ENCODE results near the gene CHRM2.
"Not testable (repeated sequence)": the region's sequence is repeated elsewhere in the genome, so short reads cannot be mapped to it uniquely, and the experiment has no call there.

CHRM2 gene

DNA sequence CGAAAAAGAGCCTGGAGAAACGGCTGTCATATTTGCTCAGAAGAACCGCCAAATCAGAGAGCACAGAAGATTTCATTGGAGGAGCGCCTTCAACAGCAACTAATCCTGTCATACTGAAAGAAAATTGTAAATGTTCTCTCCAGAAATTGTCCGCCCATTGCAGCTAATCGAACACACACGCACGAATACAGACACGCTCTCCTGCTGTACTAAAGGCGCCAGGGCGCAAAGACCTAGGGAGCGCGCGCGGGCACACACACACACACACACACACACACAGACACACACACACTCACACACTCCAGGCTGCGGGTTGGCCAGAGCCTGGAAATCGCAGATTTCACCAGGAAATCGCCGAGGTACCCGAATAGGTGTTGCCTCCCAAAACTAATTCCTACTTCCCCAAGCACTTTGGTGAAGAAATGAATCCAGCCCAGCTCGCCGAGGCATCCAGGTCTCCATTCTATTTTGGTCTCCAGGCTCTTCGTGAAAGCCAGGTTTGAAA, at the start of gene CHRM2:
TSS of gene CHRM2 (plus strand) at position 157 of the 505 bp plus-strand sequence. CDS start 146,214 bp downstream, outside the sequence.
- DNase-seq = peak; percentile 31

DNA sequence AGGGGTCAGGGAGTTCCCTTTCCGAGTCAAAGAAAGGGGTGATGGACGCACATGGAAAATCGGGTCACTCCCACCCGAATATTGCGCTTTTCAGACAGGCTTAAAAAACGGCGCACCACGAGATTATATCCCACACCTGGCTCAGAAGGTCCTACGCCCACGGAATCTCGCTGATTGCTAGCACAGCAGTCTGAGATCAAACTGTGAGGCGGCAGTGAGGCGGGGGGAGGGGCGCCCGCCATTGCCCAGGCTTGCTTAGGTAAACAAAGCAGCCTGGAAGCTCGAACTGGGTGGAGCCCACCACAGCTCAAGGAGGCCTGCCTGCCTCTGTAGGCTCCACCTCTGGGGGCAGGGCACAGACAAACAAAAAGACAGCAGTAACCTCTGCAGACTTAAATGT, 37.1 kb upstream of the CHRM2 start:
- not testable (repeated sequence) for DNase-seq

GRCh38 chr7:136845899-136846465, 22.5 kb upstream of the CHRM2 start:
- DNase-seq = no peak

GRCh38 chr7:136847858-136848257, 20.6 kb upstream of the CHRM2 start:
- no peak for DNase-seq

DNA sequence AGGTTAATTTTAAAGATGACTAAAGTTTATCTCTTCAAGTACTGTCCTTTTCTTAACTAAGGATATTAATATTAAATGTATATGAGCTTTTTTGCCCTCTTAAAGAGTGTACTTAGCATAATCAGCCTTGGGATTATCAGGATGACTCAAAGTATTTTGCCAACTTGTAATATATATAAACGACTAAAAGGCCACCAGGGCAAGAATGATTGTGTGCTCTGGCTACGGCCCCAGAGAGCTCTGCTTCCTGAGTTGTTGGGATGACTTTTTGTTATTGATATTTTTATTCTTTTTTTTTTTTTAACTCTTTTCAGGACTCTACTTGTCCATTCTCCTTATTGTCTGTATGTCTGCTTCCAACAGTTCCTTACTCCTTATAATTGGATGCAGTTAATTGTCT, 14.8 kb upstream of the CHRM2 start:
- DNase-seq = no peak

DNA sequence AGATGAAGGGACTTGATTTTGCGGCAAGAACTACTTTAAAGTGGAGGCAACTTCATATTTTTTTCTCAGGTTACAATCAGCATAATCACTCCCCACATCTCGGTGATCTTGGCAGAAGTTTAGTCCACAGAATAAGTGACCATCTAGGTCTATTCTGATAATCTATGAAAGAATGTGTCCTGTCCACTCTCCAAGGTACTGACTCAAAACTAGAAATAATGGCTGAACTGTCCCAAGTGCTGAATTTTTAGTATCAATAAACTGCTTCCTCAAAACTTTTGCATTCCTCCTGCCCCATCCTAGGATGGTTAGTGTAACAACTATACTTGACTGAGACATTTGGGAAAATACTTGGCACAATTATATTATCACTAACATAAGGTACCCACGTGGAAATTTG, 10.9 kb upstream of the CHRM2 start:
- no peak for DNase-seq

DNA sequence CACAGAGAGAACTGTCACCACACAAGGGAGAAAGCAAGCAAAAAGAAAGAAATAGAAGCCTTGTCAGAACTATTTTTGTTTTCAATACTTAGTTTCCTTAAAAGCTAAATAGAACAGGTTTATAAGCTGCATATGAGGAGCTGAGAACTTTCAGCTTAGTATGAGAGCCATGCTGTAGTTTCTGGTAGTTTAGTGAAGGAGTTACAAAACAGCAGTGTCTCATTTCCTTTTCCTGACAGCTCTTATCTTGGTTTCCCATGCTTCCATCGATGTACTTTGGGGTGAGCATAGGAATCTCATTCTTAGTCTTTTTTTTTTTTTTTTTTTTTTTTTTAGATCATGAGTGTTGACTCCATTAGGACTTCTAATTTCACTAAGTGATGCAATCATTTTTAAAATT, 8.6 kb upstream of the CHRM2 start:
- no peak for DNase-seq

GRCh38 chr7:136865236-136865635, 3.2 kb upstream of the CHRM2 start:
- no peak for DNase-seq

- no peak for DNase-seq
Measured at GRCh38 chr7:136865777-136866176, 2.7 kb upstream of the CHRM2 start.

GRCh38 chr7:136869001-136869961, 829 bp downstream of the CHRM2 start:
- no peak for DNase-seq

DNA sequence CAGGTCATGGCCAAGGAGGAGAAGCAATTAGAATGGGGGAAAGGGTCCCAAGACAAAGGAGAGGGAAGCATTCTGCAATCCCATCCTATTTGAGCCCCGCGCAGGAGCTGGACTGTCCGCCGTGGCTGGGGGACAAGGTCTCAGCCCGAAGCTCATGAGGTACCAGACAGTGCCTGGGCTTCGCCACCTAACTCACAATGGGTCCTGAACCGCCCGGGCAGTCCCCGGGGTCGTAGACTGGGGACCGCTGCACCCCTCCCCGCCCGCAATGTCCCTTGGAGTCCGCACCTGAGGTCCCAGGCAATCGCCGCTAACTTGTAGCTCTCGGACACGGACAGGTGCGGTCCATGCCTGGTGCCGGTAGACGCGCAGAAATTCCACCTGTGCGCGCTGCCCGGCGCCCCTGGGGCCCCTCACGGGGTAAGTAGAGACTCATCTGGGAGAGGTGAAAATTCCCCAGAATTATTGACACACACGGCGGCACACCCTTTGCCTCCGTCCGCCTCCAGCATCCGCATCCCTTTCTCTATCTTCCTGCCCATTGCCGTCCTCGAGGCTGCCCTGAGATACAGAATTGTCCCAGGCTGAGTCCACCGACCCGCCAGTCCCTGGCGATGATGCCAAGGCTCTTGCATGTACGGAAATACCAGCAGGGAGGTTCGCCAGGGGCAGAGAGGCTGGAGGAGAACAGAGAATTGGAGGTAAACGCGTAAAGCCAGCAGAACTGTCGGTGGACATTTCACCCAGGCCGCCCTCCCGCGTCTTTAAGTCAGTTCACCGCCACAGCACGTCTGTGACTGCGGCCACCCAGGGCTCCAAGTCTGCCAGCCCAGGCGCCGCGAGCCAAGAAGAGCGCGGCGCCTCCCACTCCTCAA, 1.8 kb downstream of the CHRM2 start:
- no peak for DNase-seq

GRCh38 chr7:136870866-136871487, 2.5 kb downstream of the CHRM2 start:
- no peak for DNase-seq

GRCh38 chr7:136874393-136875032, 6.1 kb downstream of the CHRM2 start:
- peak; percentile 30 for DNase-seq

- no peak for DNase-seq
Measured at GRCh38 chr7:136877509-136877908, 9.1 kb downstream of the CHRM2 start.

DNA sequence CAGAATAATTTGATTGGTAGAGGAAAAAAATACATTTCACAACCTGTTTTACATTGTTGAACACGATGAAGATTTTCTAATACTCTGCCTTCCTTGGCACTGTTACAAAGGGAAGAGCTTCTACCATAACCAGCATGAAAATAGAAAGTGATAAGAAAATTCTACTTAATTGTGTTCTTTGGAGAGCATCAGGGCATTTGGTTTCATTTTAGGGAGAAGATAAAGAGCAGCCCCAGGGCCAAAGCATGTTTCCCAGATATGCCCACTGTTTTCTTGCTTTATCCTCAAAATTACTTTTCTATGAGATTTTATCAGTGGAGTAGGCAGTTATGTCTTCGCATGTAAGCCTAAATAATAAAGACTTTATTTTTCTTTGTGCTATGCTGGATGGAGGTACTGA, 9.5 kb downstream of the CHRM2 start:
- no peak for DNase-seq

GRCh38 chr7:136878878-136879277, 10.4 kb downstream of the CHRM2 start:
- no peak for DNase-seq

DNA sequence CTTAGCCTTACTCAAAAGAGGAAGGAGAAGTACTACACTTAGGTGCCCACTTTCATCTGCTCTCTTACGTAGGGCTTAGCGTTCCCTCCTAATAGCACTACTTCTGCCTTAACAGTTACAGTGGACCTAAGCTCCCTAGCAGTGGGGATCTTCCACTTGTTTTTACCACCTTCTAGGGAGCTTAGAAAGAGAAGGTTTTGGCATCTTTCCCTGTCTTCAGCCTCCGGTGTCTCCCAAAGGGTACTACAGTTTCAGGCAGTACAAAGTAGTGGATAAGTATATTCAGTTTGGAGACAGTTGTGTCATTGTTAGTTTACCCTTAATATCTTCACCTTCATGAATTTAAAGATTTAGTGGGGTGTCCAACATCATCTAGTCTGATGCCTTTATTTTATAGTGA, 14.6 kb downstream of the CHRM2 start:
- no peak for DNase-seq

DNA sequence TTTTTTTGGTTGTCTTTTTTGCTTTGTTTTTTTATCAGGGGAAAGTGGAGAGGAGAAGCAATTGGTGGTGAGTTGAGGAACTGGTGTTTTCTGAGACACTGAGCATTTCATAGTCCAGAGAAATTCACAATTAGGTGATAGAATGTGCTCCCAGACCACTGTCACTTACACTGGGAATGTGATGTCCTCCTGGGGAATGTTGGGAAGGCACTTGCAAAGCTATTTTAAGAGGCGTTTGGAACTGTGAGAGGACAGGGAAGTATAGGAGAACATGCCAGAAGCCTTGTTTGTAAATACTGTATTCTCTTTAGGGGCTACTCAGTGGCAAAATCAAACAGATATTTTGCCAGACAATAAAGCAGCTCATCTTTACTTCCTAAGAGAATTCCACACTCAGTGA, 16.0 kb downstream of the CHRM2 start:
- no peak for DNase-seq

DNA sequence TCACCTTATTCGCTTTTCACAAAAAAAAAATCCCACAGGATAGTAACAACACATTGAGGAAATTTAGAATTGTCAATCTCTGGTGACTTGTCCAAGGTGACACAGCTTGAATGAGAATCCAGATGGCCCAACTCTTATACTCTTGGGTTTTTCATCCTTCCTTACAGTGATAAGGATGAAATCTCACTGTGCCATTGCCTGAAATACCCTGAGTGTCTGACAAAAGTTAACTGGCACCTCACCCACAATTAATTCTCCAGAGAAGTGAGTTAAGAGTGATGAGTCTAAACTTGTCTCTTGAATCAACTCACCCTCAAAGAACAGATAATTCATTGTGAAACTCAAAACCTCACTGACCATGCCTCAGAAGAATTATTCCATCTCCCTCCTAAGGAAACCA, 18.9 kb downstream of the CHRM2 start:
- DNase-seq = no peak

DNA sequence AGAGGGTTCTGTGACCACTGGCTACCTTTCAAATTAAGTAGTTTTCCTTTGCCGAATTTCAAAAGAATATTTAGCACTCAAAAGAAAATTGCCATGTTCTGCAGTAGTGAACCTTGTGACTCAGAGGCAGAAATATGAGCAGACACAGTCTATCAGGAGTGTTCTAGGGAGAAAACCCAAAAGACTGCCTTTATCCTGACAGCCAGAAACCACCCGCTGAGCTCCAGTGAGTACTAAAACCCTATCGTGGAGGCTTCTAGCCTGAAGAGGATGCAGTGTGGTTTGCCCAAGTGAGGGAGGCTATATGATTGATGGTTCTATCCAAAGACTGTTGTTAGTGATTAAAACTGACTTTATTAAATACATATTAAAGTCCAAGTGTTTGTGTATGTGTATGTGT, 21.9 kb downstream of the CHRM2 start:
- DNase-seq = no peak

GRCh38 chr7:136891850-136892249, 23.4 kb downstream of the CHRM2 start:
- DNase-seq = no peak

- DNase-seq = no peak
Measured at GRCh38 chr7:136894789-136895188, 26.3 kb downstream of the CHRM2 start.
